Measurements from ENCODE around the gene PRAMEF1.

Gene PRAMEF1

DNA sequence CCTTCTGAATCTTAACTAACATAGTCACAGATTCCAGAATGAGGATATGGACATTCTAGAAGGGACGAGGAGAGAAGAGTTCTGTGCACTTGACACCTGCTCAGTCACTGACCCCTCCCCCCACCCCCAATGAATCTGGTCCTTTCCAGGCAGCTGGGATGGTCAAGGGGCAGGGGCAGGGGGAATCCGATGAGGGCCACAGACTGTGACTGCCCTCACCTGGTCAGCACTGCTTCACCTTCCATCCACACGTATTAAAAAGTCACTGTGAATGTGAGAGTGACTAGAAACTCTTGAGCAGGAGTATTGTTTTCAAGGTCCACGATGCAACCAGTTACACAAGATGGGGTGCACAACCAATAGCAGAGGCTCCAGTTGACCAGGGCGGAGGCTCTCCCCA lies 27.2 kb upstream of the PRAMEF1 start (continued):
- TF ChIP-seq, protein P1, sequence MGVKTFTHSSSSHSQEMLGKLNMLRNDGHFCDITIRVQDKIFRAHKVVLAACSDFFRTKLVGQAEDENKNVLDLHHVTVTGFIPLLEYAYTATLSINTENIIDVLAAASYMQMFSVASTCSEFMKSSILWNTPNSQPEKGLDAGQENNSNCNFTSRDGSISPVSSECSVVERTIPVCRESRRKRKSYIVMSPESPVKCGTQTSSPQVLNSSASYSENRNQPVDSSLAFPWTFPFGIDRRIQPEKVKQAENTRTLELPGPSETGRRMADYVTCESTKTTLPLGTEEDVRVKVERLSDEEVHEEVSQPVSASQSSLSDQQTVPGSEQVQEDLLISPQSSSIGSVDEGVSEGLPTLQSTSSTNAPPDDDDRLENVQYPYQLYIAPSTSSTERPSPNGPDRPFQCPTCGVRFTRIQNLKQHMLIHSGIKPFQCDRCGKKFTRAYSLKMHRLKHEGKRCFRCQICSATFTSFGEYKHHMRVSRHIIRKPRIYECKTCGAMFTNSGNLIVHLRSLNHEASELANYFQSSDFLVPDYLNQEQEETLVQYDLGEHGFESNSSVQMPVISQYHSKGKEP (tag by site-specific recombination; IDR thresholded peaks at IDR 0.05) = no peak
- TF ChIP-seq, protein P2, sequence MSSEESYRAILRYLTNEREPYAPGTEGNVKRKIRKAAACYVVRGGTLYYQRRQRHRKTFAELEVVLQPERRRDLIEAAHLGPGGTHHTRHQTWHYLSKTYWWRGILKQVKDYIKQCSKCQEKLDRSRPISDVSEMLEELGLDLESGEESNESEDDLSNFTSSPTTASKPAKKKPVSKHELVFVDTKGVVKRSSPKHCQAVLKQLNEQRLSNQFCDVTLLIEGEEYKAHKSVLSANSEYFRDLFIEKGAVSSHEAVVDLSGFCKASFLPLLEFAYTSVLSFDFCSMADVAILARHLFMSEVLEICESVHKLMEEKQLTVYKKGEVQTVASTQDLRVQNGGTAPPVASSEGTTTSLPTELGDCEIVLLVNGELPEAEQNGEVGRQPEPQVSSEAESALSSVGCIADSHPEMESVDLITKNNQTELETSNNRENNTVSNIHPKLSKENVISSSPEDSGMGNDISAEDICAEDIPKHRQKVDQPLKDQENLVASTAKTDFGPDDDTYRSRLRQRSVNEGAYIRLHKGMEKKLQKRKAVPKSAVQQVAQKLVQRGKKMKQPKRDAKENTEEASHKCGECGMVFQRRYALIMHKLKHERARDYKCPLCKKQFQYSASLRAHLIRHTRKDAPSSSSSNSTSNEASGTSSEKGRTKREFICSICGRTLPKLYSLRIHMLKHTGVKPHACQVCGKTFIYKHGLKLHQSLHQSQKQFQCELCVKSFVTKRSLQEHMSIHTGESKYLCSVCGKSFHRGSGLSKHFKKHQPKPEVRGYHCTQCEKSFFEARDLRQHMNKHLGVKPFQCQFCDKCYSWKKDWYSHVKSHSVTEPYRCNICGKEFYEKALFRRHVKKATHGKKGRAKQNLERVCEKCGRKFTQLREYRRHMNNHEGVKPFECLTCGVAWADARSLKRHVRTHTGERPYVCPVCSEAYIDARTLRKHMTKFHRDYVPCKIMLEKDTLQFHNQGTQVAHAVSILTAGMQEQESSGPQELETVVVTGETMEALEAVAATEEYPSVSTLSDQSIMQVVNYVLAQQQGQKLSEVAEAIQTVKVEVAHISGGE (tag by site-specific recombination; conservative IDR thresholded peaks at IDR 0.05; ENCODE audit: low read depth) = no peak

DNA sequence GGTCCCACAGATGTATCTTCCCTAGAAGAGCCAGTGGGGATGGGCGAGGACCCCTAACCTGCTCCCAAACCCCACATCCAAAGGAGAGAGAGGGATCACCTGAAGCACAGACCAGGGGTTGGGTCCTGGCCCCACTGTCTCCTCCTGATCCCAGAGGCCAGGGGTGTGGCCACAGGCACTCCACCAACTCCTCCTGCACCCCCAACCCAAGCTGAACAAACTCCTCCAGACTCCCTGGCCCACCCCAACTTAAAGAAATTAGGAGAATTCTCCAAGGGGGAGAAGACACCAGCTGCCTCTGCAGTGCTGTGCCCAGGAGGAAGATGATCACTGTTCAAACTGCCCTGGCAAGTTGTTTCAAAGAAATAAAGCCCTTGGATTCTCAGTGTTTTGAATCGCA lies 22.2 kb upstream of the PRAMEF1 start:
- H3K9me3 ChIP-seq (ENCODE audit: control insufficient read depth, insufficient read depth, low read depth, low read length) = no peaks in the 10 kb centered on the region
- no peaks in the 10 kb centered on the region for H3K36me3 ChIP-seq (ENCODE audit: control insufficient read depth in 2 of 2, insufficient read depth in 1 of 2, low read length in 2 of 2)
- POLR2A ChIA-PET = no interaction called here
- H3K4me3 ChIP-seq (ENCODE audit: low read depth, low read length) = no peak overlapping the region
- TF ChIP-seq TCF7L2 (IDR thresholded peaks at IDR 0.05; ENCODE audit: borderline replicate concordance, low read depth, low read length) (no peak), KLF1 (tag by site-specific recombination; IDR thresholded peaks at IDR 0.05) (no peak), ZNF311 (tag by site-specific recombination; IDR thresholded peaks at IDR 0.05; ENCODE audit: borderline replicate concordance) (no peak), ZNF658 (tag by site-specific recombination; IDR thresholded peaks at IDR 0.05) (no peak), BCL11A (tag by site-specific recombination; IDR thresholded peaks at IDR 0.05; ENCODE audit: low read depth) (no peak), ZNF596 (tag by site-specific recombination; IDR thresholded peaks at IDR 0.05) (no peak), ZNF660 (tag by site-specific recombination; IDR thresholded peaks at IDR 0.05) (no peak), SALL2 (tag by site-specific recombination; IDR thresholded peaks at IDR 0.05; ENCODE audit: borderline replicate concordance) (no peak), MZF1 (tag by site-specific recombination; IDR thresholded peaks at IDR 0.05; ENCODE audit: borderline replicate concordance) (no peak), SP2 (tag by site-specific recombination; IDR thresholded peaks at IDR 0.05) (no peak), ZNF670 (tag by site-specific recombination; IDR thresholded peaks at IDR 0.05; ENCODE audit: low read depth) (no peak), EGR2 (tag by site-specific recombination; IDR thresholded peaks at IDR 0.05; ENCODE audit: low read depth) (no peak), ZFP3 (tag by site-specific recombination; IDR thresholded peaks at IDR 0.05; ENCODE audit: low read depth) (no peak), ZNF501 (tag by site-specific recombination; IDR thresholded peaks at IDR 0.05) (no peak), ZNF37A (tag by site-specific recombination; IDR thresholded peaks at IDR 0.05) (no peak)
- TF ChIP-seq, protein P3, sequence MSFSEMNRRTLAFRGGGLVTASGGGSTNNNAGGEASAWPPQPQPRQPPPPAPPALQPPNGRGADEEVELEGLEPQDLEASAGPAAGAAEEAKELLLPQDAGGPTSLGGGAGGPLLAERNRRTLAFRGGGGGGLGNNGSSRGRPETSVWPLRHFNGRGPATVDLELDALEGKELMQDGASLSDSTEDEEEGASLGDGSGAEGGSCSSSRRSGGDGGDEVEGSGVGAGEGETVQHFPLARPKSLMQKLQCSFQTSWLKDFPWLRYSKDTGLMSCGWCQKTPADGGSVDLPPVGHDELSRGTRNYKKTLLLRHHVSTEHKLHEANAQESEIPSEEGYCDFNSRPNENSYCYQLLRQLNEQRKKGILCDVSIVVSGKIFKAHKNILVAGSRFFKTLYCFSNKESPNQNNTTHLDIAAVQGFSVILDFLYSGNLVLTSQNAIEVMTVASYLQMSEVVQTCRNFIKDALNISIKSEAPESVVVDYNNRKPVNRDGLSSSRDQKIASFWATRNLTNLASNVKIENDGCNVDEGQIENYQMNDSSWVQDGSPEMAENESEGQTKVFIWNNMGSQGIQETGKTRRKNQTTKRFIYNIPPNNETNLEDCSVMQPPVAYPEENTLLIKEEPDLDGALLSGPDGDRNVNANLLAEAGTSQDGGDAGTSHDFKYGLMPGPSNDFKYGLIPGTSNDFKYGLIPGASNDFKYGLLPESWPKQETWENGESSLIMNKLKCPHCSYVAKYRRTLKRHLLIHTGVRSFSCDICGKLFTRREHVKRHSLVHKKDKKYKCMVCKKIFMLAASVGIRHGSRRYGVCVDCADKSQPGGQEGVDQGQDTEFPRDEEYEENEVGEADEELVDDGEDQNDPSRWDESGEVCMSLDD (tag by site-specific recombination; IDR thresholded peaks at IDR 0.05) = no peak
- TF ChIP-seq, protein P4, sequence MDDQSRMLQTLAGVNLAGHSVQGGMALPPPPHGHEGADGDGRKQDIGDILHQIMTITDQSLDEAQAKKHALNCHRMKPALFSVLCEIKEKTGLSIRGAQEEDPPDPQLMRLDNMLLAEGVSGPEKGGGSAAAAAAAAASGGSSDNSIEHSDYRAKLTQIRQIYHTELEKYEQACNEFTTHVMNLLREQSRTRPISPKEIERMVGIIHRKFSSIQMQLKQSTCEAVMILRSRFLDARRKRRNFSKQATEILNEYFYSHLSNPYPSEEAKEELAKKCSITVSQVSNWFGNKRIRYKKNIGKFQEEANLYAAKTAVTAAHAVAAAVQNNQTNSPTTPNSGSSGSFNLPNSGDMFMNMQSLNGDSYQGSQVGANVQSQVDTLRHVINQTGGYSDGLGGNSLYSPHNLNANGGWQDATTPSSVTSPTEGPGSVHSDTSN (CRISPR knock-in tag; IDR thresholded peaks at IDR 0.05) = no peak
- TF ChIP-seq, protein P5, sequence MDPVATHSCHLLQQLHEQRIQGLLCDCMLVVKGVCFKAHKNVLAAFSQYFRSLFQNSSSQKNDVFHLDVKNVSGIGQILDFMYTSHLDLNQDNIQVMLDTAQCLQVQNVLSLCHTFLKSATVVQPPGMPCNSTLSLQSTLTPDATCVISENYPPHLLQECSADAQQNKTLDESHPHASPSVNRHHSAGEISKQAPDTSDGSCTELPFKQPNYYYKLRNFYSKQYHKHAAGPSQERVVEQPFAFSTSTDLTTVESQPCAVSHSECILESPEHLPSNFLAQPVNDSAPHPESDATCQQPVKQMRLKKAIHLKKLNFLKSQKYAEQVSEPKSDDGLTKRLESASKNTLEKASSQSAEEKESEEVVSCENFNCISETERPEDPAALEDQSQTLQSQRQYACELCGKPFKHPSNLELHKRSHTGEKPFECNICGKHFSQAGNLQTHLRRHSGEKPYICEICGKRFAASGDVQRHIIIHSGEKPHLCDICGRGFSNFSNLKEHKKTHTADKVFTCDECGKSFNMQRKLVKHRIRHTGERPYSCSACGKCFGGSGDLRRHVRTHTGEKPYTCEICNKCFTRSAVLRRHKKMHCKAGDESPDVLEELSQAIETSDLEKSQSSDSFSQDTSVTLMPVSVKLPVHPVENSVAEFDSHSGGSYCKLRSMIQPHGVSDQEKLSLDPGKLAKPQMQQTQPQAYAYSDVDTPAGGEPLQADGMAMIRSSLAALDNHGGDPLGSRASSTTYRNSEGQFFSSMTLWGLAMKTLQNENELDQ (tag by site-specific recombination; IDR thresholded peaks at IDR 0.05; ENCODE audit: low read depth) = no peak
- H3K4me1 ChIP-seq (ENCODE audit: control insufficient read depth, insufficient read depth, low read length) = no peaks in the 10 kb centered on the region
- CTCF ChIA-PET = no interaction called here
- H3K27ac ChIP-seq (ENCODE audit: extremely low read depth, low read depth, low read length) = no peak overlapping the region
